HEK293T (cell line): ENCODE results near the gene CTIF.

Experiments used
- BHLHE40 ChIP-seq: fragments of 450-650 bp; IDR thresholded peaks from 2 replicates; pipeline ENCODE4 v1.6.1; 2016; ENCODE audit warnings: mild to moderate bottlenecking, moderate library complexity, borderline replicate concordance
- FOXA1 ChIP-seq: fragments of 450-650 bp; IDR thresholded peaks from 2 replicates; pipeline ENCODE4 v1.6.1; 2016; ENCODE audit warnings: mild to moderate bottlenecking
- FOXM1 ChIP-seq: fragments of 450-650 bp; IDR thresholded peaks from 2 replicates; pipeline ENCODE4 v1.6.1; 2017; ENCODE audit warnings: mild to moderate bottlenecking, borderline replicate concordance
- NFRKB ChIP-seq: fragments of 450-650 bp; IDR thresholded peaks from 2 replicates; pipeline ENCODE4 v1.6.1; 2016; ENCODE audit warnings: mild to moderate bottlenecking, moderate library complexity
- SP1 ChIP-seq: fragments of 450-650 bp; IDR thresholded peaks from 2 replicates; pipeline ENCODE4 v1.6.1; 2017
- TF ChIP-seq, protein P1 (sequence below): fragments of 450-650 bp; IDR thresholded peaks from 2 replicates; pipeline ENCODE4 v1.6.1; 2016

DNA sequence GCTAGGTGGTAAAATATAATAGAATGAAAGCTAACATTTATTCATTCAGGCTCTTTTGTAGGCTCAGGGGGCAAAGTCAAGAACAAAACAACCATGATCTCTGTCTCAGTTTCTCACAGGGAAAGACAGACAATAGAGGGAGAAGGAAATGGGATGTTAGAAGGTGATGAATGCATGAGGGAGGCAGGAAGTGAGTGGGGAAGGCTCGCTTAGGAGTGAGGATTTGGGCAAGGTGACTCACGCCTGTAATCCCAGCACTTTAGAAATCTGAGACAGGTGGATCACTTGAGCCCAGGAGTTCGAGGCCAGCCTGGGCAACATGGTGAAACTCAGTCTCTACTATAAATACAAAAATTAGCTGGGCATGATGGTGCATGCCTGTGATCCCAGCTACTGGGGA is 88.4 kb downstream of the CTIF start:
- TF ChIP-seq SP1 (no peak), NFRKB (no peak), FOXA1 (no peak), BHLHE40 (no peak), FOXM1 (no peak)
- TF ChIP-seq, protein P1, sequence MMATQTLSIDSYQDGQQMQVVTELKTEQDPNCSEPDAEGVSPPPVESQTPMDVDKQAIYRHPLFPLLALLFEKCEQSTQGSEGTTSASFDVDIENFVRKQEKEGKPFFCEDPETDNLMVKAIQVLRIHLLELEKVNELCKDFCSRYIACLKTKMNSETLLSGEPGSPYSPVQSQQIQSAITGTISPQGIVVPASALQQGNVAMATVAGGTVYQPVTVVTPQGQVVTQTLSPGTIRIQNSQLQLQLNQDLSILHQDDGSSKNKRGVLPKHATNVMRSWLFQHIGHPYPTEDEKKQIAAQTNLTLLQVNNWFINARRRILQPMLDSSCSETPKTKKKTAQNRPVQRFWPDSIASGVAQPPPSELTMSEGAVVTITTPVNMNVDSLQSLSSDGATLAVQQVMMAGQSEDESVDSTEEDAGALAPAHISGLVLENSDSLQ, result no peak
